GM18511 (cell line): Measurements from ENCODE around the gene TCEA3.

Experiments
- ATAC-seq: cut with Tn5 transposase; IDR thresholded peaks from one replicate; pipeline ENCODE4 v1.9.1; 2021; ENCODE audit warnings: mild to moderate bottlenecking, moderate library complexity; ENCODE audit not compliant: unreplicated experiment

Gene TCEA3

DNA sequence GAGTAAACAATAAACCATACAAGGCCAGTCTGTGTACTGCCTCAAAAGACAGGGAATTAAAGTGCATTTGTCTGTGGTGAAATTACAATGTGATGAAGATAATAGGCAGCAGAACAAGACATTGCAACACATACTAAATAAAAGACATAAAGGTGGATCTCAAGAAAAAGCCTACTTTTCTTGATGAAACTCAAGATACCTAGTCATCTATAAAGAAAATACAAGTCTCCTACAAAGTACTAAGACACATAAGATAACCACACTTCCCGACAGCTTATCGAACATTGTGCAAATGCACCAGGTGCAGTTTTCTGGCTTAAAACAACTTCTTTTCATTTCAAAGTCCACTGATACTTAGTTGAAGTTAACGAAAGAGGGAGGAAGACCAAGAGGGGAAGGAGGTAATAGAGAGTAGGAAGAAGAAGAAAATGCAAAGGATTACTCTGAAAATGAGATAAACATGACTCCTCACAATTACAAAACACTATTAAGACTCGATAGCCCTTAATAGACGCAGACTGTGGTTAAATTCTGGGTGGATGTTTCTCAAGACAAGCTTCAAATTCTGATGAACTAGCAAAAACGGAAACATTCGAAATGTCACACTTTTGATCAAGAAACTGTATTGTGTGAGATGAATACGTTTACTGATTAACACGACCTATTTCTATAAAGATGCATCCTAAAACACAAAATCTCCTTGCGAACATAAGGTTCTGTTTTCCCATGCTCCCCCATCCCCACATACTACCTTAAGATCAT lies 82.4 kb downstream of the TCEA3 start:
- ATAC-seq, result no peak

DNA sequence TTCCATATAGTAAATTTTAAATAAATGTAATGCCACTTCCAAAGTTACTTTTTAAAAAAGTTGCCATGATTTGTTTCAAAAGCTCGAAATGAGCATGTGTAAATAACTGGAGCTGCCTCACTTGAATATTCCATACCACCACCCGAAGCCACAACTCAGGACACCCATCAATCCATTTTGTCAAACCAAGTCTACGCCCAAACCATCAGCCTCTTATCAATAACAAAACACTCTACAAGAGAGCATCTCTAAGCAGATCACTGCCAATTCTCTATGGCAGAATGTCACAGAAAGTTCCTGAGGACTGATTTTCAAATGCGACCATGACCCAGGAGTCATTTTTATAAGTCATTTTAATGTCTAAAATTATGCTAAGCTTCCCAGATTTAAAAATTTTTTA lies 84.9 kb downstream of the TCEA3 start:
- no peak for ATAC-seq

DNA sequence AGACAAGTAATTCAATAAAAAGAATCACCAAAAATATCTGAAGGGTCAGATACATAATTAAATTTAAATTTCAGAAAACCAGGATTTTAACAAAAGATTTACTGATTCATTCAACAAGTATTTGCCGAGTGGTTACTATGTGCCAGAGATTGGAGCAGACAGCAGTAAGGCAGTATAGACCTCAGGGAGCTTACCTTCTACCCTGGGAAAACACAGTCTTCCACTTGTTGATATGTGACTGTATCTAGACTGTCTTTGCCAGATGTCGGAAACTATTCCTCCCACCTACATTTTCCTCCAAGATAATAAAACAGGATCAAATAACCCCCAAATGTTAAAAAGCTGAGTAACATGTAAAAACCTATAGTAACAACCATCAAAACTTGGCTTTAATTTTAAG lies 86.7 kb downstream of the TCEA3 start:
- ATAC-seq, result no peak

DNA sequence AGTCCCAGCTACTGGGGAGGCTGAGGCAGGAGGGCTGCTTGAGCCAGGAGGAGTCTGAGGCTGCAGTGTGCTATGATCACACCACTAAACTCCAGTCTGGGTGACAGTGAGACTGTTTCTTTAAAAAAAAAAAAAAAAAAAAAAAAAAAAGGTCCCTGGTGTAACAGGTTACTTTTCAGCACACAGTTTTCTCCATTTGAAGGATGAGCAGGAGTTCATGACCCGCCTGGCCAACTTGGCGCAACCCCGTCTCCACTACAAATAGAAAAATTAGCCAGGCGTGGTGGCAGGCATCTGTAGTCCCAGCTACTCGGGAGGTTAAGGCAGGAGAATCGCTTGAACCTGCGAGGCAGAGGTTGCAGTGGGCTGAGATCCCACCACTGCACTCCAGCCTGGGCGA lies 92.8 kb downstream of the TCEA3 start:
- ATAC-seq, result no peak
